ENCODE data around the gene ARL15. TPM values are rescaled to one million over a fixed set of nuclear protein-coding genes. Genes with fewer than 3 reads are reported as not detected.

ARL15 gene
- total and polyA plus RNA-seq, 5 donors: 14.2 to 30.3 (median 24.8) TPM

DNA sequence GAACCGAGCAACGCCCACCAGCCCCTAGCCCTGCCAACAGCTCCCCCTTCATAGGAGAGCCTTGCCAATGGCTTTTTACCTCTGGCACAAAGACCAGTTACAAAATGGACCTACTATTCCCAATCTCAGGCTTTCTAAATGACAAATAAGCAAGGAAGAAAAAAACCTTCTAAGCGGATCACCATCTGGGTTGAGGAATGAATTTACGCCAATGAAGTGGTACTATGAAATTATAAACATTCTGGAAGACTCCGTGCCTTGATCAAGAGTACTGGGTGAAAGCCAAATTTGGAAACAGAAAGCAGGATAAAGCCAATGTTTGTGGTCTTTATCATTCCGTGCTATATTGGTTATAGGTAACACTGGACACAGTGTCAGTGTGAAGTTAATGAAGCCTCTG, 378.0 kb downstream of the ARL15 start:
- intact Hi-C loops (cut with DNase I): no loop called here
- 92% methylated on average over 6 of the region's 6 CpGs for WGBS
- no peak overlapping the region for H3K27ac ChIP-seq (ENCODE audit: low read length)
- H3K9me3 ChIP-seq (ENCODE audit: control insufficient read depth, low read length): no peaks in the 10 kb centered on the region
- no peak for ATAC-seq
- H3K4me1 ChIP-seq (ENCODE audit: control insufficient read depth, insufficient read depth, low read length): peaks cover 2% of the 10 kb centered on the region
- H3K4me3 ChIP-seq (ENCODE audit: low read length): no peak overlapping the region
- no peaks in the 10 kb centered on the region for H3K27me3 ChIP-seq (ENCODE audit: control insufficient read depth, insufficient read depth)
- no peak for DNase-seq

DNA sequence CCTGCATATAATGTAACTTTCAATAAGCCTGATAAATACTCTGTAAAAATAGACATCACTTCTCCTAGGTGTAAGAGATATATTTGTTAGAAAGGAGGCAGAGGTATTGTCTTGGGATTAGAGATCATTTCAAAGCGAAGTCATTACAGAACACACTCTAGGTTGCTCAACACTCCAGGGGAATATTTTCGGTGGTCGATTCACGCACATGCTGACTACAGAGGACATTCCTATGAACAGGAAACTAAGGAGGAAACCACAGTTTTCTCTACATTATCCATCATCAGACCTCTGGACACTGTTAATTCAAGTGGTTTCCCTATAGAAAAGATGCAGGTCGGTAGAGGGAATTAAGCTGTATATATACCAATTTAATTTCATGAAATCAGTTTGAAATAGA, 379.9 kb downstream of the ARL15 start:
- H3K27me3 ChIP-seq (ENCODE audit: control insufficient read depth, insufficient read depth): no peaks in the 10 kb centered on the region
- DNase-seq: no peak
- H3K27ac ChIP-seq (ENCODE audit: low read length): no peak overlapping the region
- H3K4me1 ChIP-seq (ENCODE audit: control insufficient read depth, insufficient read depth, low read length): peaks cover 2% of the 10 kb centered on the region
- ATAC-seq: no peak
- 56% methylated on average over 5 of the region's 5 CpGs for WGBS
- no peak overlapping the region for H3K4me3 ChIP-seq (ENCODE audit: low read length)
- intact Hi-C loops (cut with DNase I): no loop called here
- H3K9me3 ChIP-seq (ENCODE audit: control insufficient read depth, low read length): no peaks in the 10 kb centered on the region

DNA sequence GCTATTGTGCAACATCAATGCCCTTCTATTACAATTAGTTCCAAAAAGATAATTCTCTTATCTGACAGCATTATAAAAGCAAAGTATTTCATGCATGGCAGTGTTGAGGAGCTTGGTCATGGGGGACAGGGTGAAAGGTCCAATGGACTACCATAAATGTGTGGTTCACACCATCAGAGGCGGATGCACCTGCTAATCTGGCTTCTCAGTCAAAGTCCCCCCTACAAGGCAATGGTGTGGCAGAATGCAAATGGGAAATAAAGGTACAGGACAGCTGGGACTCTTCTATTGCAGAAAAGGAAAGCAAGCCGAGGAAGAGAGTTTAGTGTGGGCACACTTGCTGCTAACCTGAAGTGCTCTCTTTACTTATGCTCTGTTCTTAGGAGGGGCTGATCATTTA, 380.8 kb downstream of the ARL15 start:
- no peaks in the 10 kb centered on the region for H3K27me3 ChIP-seq (ENCODE audit: control insufficient read depth, insufficient read depth)
- no peak for DNase-seq
- no peaks in the 10 kb centered on the region for H3K4me1 ChIP-seq (ENCODE audit: control insufficient read depth, insufficient read depth, low read length)
- no peak overlapping the region for H3K27ac ChIP-seq (ENCODE audit: low read length)
- no peak overlapping the region for H3K4me3 ChIP-seq (ENCODE audit: low read length)
- intact Hi-C loops (cut with DNase I): no loop called here
- no peaks in the 10 kb centered on the region for H3K9me3 ChIP-seq (ENCODE audit: control insufficient read depth, low read length)
- 97% methylated on average over 2 of the region's 2 CpGs for WGBS
- ATAC-seq: no peak

DNA sequence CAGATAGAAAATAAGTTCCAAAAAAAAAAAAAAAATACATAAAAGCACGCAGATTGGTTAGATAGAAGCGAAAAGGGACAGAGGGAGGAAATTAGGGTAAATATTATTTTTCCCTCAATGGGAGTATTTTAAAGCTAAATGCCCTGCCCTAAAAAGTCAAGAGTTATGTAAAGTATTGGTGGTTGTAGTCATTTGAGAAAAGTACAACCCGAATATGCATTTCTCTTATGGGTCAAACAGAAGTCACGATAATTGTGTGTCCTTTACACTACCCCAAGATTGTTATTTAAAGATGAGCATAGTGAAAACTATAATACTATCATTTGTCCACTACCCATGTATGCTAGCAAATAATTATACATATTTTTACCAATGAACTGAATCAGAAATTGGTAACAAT, 381.2 kb downstream of the ARL15 start:
- intact Hi-C loops (cut with DNase I): no loop called here
- Histone ChIP-seq H3K4me1 (ENCODE audit: control insufficient read depth, insufficient read depth, low read length) (no peaks in the 10 kb centered on the region), H3K9me3 (ENCODE audit: control insufficient read depth, low read length) (no peaks in the 10 kb centered on the region), H3K27me3 (ENCODE audit: control insufficient read depth, insufficient read depth) (no peaks in the 10 kb centered on the region), H3K27ac (ENCODE audit: low read length) (no peak overlapping the region), H3K4me3 (ENCODE audit: low read length) (no peak overlapping the region)
- DNase-seq: no peak
- WGBS: 93% methylated on average over 4 of the region's 4 CpGs
- ATAC-seq: no peak

DNA sequence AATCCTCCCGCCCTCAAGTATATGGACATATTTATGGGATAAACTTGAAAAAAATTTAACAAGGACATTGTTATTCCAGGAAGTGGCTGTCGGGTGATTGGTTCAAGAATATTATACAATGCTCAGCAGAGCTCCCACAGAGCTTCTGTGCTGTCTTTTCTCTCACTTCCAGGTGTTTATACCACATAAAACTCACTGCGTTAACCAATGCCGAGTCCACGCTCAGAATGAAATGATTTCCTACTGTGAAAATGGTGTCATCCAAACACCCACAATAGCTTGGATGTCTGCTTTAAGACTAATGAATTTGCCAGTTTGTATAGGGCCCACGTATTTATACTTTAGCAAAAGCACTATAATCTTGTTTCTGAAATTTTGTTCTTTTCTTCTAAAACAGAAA, 381.7 kb downstream of the ARL15 start:
- ATAC-seq (no peak), DNase-seq (no peak)
- Histone ChIP-seq H3K4me1 (ENCODE audit: control insufficient read depth, insufficient read depth, low read length) (no peaks in the 10 kb centered on the region), H3K9me3 (ENCODE audit: control insufficient read depth, low read length) (no peaks in the 10 kb centered on the region), H3K4me3 (ENCODE audit: low read length) (no peak overlapping the region), H3K27ac (ENCODE audit: low read length) (no peak overlapping the region), H3K27me3 (ENCODE audit: control insufficient read depth, insufficient read depth) (no peaks in the 10 kb centered on the region)
- intact Hi-C loops (cut with DNase I): no loop called here
- WGBS: 90% methylated on average over 6 of the region's 6 CpGs

DNA sequence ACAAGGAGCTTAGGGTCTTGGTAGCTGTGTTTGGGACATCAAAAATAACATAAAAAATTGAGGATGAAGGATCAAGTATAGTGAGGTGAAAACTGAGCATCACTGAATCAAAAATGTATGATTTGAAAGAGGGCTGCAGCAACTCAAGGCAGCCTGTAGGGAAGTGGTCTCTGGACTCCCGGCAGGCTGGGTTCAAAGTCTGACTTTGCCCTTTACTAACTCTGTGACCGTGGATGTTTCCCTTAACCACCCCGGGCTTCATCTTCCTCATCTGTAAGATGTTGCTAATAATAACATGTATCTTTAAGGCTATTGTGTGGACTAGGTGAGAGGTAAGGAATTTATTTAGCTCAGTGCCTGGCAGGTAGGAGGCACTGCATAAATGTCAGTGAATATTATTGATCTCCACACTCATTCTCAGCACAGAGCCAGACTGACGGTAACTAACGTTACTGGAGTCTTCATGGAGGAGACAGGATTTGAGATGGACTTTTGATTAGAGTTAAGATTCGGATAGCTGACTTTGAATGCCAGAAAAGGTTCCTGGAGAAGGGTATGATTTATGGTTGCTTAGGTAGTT, 382.6 kb downstream of the ARL15 start:
- Histone ChIP-seq H3K27me3 (ENCODE audit: control insufficient read depth, insufficient read depth) (no peaks in the 10 kb centered on the region), H3K9me3 (ENCODE audit: control insufficient read depth, low read length) (no peaks in the 10 kb centered on the region), H3K4me1 (ENCODE audit: control insufficient read depth, insufficient read depth, low read length) (no peaks in the 10 kb centered on the region), H3K27ac (ENCODE audit: low read length) (no peak overlapping the region), H3K4me3 (ENCODE audit: low read length) (no peak overlapping the region)
- WGBS: 97% methylated on average over 6 of the region's 6 CpGs
- no peak for ATAC-seq
- intact Hi-C loops (cut with DNase I): no loop called here
- no peak for DNase-seq

DNA sequence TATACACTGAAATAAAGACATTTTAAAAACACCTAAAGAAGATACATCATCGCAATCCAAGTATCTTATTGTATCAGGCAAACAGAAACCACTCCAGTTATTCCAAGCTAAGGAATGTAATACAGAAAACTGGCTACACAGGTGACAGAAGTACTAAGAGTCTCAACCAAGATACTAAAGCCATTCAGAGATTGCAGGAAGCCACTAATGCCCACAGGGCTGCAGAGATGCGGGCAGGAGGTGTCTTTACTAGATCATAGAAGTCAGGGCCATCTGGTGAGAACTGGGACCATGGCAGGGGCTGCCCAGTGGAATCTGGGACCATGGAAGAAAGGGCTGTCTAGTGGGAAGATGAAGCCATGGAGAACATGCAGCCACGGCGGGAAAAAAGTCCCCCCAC, 384.3 kb downstream of the ARL15 start:
- Histone ChIP-seq H3K4me1 (ENCODE audit: control insufficient read depth, insufficient read depth, low read length) (no peaks in the 10 kb centered on the region), H3K27me3 (ENCODE audit: control insufficient read depth, insufficient read depth) (no peaks in the 10 kb centered on the region), H3K27ac (ENCODE audit: low read length) (no peak overlapping the region), H3K4me3 (ENCODE audit: low read length) (no peak overlapping the region), H3K9me3 (ENCODE audit: control insufficient read depth, low read length) (no peaks in the 10 kb centered on the region)
- 98% methylated on average over 4 of the region's 4 CpGs for WGBS
- ATAC-seq: no peak
- intact Hi-C loops (cut with DNase I): no loop called here
- DNase-seq: no peak

DNA sequence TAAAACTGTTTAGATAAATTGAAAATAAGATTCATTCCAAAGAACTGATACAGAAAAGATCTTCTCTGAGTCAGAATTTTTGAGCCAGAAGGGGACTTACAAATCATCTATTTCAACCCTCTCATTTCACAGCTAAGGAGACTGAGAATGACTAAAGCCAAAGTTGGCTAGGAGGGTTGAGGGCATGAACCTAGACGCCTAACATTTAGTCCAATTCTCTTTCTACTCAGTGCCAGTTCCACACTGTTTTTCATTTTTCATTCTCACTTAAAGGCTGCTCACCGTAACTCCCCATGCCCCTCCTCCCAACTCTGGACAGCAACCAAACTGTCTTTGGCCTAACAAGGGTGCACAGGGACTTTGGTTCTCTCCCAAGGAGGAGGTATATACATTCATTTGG, 386.0 kb downstream of the ARL15 start:
- ATAC-seq: no peak
- no peaks in the 10 kb centered on the region for H3K9me3 ChIP-seq (ENCODE audit: control insufficient read depth, low read length)
- no peak for DNase-seq
- H3K4me3 ChIP-seq (ENCODE audit: low read length): no peak overlapping the region
- no peak overlapping the region for H3K27ac ChIP-seq (ENCODE audit: low read length)
- intact Hi-C loops (cut with DNase I): no loop called here
- H3K27me3 ChIP-seq (ENCODE audit: control insufficient read depth, insufficient read depth): no peaks in the 10 kb centered on the region
- no peaks in the 10 kb centered on the region for H3K4me1 ChIP-seq (ENCODE audit: control insufficient read depth, insufficient read depth, low read length)
- WGBS: 58% methylated on average over 2 of the region's 2 CpGs

DNA sequence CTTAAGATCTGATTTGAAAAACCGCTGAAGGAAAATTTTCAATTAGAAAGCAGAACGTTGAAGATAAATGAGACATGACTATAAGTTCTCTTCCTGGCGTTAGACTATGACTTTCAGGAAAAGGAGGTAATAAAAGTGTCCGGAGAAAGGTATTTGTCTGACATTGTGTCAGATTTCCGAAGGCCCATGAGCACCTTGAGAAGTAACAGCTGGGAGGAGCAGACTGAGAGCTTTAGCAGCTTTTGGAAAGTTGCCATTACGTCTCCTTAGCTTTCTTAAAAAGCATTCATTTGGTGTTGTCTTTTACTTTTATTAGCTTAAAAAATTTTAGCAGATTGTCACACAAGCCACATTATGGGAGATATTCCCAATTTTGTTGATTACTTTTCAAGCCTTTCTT, 386.4 kb downstream of the ARL15 start:
- intact Hi-C loops (cut with DNase I): no loop called here
- Histone ChIP-seq H3K4me1 (ENCODE audit: control insufficient read depth, insufficient read depth, low read length) (no peaks in the 10 kb centered on the region), H3K27me3 (ENCODE audit: control insufficient read depth, insufficient read depth) (no peaks in the 10 kb centered on the region), H3K4me3 (ENCODE audit: low read length) (no peak overlapping the region), H3K27ac (ENCODE audit: low read length) (no peak overlapping the region), H3K9me3 (ENCODE audit: control insufficient read depth, low read length) (no peaks in the 10 kb centered on the region)
- ATAC-seq: no peak
- DNase-seq: no peak
- 77% methylated on average over 6 of the region's 6 CpGs for WGBS

DNA sequence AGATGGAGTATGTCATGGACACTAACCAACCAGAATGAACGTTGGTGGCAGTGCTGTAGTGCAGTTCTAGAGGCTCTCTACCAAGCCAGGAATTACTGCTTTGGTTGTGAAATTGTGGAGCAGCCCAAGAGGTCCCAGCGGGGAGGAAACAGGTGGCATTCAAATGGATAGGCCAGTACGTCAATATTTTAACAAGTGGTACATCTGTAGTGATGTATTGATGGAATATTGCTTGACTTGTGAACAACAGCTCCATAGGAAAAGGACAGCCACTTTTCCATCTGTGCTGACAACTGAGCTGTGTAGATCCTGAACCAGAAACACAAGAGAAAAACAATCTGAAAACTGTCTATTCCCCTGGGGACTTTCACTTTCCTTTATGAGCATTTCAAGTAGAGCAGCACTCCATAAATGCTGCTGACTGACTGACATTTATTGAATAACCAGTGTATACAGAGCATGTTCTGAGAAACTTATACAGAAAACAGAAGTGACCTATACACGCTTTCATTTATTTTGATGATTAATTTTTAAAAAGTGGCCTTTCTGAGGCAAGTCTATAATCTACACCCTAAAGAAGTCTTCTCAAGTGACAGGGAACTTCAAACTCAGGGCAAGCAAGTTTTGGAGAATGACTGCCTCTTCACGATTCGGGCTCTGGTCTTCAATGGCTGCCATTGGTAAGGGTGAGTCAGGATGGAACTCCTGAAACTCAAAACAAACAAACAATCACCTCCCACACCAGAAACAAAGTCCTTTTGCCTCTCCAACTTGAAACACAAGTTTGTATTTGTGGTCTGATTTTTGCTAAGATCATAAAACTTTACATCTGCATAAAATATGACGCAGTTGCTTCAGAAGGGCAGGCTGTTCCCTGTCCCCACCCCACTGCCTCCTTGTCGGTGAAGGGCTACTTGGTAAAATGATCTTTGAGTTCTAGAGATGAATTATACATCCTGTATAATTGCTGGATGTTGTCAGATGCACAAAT, 387.6 kb downstream of the ARL15 start:
- no peak for ATAC-seq
- intact Hi-C loops (cut with DNase I): no loop called here
- DNase-seq: no peak

DNA sequence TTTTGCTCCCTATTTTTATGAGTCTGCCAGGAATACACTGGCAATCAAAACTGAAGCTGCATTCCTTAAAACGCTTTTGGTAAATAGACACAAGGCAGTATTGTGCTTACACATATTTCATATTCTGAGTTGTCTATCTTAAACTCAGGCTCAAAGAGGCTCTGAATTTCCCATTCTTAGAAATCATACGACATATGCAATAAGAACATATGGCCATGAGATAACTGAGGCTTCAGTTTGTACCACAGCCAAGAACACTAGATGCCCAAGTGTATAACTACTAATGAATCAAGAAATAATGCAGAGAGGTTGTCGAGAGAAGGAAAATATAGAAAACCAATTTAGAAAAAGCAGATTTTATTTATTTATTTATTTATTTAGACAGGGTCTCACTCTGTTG, 392.5 kb downstream of the ARL15 start:
- H3K9me3 ChIP-seq (ENCODE audit: control insufficient read depth, low read length): no peaks in the 10 kb centered on the region
- H3K27me3 ChIP-seq (ENCODE audit: control insufficient read depth, insufficient read depth): no peaks in the 10 kb centered on the region
- WGBS: 76% methylated on average over 3 of the region's 3 CpGs
- no peaks in the 10 kb centered on the region for H3K4me1 ChIP-seq (ENCODE audit: control insufficient read depth, insufficient read depth, low read length)
- ATAC-seq (no peak), DNase-seq (no peak)
- no peak overlapping the region for H3K27ac ChIP-seq (ENCODE audit: low read length)
- intact Hi-C loops (cut with DNase I): no loop called here
- H3K4me3 ChIP-seq (ENCODE audit: low read length): no peak overlapping the region

More for the DNA sequence above, 387.6 kb downstream of the ARL15 start:
- no peaks in the 10 kb centered on the region for H3K9me3 ChIP-seq (ENCODE audit: control insufficient read depth, low read length)
- no peak overlapping the region for H3K27ac ChIP-seq (ENCODE audit: low read length)
- H3K4me1 ChIP-seq (ENCODE audit: control insufficient read depth, insufficient read depth, low read length): no peaks in the 10 kb centered on the region
- H3K4me3 ChIP-seq (ENCODE audit: low read length): no peak overlapping the region
- WGBS: 87% methylated on average over 8 of the region's 8 CpGs
- H3K27me3 ChIP-seq (ENCODE audit: control insufficient read depth, insufficient read depth): no peaks in the 10 kb centered on the region
